HEK293T (cell line): ENCODE measurements around the gene FMO3.

Source experiments
- ARNT ChIP-seq: fragments of 450-650 bp; IDR thresholded peaks from 2 replicates; pipeline ENCODE4 v1.6.1; 2017; ENCODE audit warnings: mild to moderate bottlenecking
- BHLHE40 ChIP-seq: fragments of 450-650 bp; IDR thresholded peaks from 2 replicates; pipeline ENCODE4 v1.6.1; 2016; ENCODE audit warnings: mild to moderate bottlenecking, moderate library complexity, borderline replicate concordance
- ELF4 ChIP-seq: fragments of 450-650 bp; IDR thresholded peaks from 2 replicates; pipeline ENCODE4 v1.6.1; 2017; ENCODE audit warnings: antibody characterized with exemption
- FOXM1 ChIP-seq: fragments of 450-650 bp; IDR thresholded peaks from 2 replicates; pipeline ENCODE4 v1.6.1; 2017; ENCODE audit warnings: mild to moderate bottlenecking, borderline replicate concordance
- HDGF ChIP-seq: fragments of 450-650 bp; IDR thresholded peaks from 2 replicates; pipeline ENCODE4 v1.6.1; 2017; ENCODE audit warnings: antibody characterized with exemption, borderline replicate concordance
- NFRKB ChIP-seq: fragments of 450-650 bp; IDR thresholded peaks from 2 replicates; pipeline ENCODE4 v1.6.1; 2016; ENCODE audit warnings: mild to moderate bottlenecking, moderate library complexity
- SP1 ChIP-seq: fragments of 450-650 bp; IDR thresholded peaks from 2 replicates; pipeline ENCODE4 v1.6.1; 2017
- SUZ12 ChIP-seq: fragments of 450-650 bp; IDR thresholded peaks from 2 replicates; pipeline ENCODE4 v1.6.1; 2016; ENCODE audit warnings: mild to moderate bottlenecking

DNA sequence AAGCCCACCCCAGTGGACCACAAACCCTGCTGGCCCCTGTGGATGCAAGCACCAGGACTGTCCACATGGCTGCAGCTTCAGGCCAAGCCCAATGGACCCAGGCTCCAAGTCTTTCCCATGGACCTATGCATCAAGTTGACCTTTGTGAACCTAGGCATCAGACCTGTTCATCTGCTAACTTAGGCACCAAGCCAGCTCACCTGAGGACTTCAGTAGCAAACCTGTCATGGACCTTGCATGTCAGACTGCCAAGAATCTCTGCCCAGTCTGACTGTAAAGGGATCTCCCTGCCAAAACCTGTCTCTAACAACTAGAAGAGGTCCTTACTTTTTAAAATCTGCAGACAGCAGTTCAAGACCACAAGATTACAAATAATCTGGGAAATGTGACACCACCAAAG is 37.8 kb downstream of the FMO3 start:
- TF ChIP-seq SP1, result no peak
- TF ChIP-seq HDGF, result no peak
- TF ChIP-seq FOXM1, result no peak
- TF ChIP-seq SUZ12, result no peak
- TF ChIP-seq ELF4, result no peak
- no peak for TF ChIP-seq ARNT
- TF ChIP-seq NFRKB, result no peak
- TF ChIP-seq BHLHE40, result no peak
